GM13977 (cell line): Measurements from ENCODE around the gene SUSD2.
"Not testable (repeated sequence)": the region's sequence is repeated elsewhere in the genome, so short reads cannot be mapped to it uniquely, and the experiment has no call there.

Experiments
- DNase-seq: peaks from one replicate; pipeline ENCODE4 v3.0.0; 2012; ENCODE audit warnings: low spot score
- CTCF ChIP-seq: IDR thresholded peaks from 2 replicates; pipeline ENCODE4 v1.5.1; 2012; ENCODE audit warnings: mild to moderate bottlenecking, control low read depth; ENCODE audit not compliant: insufficient read depth; ENCODE audit errors: extremely low read depth, missing control alignments
- in situ Hi-C: fragments of 300-500 bp; cut with MboI; formaldehyde crosslinking; loops from one replicate; pipeline ENCODE4 v1.12.0; 2022; ENCODE audit warnings: low sequenced_read_pairs, low pct_unique_long_range_greater_than_20kb, mixed read lengths, inconsistent platforms; ENCODE audit not compliant: unreplicated experiment

The SUSD2 gene

GRCh38 chr22:24201681-24202614 lies 20.7 kb downstream of the SUSD2 start:
- no peak for TF ChIP-seq CTCF
- in situ Hi-C loops, result no loop called here
- no peak for DNase-seq

GRCh38 chr22:24203856-24204255 lies 22.6 kb downstream of the SUSD2 start:
- in situ Hi-C loops, result not testable (repeated sequence)

GRCh38 chr22:24205438-24206195 lies 24.3 kb downstream of the SUSD2 start:
- in situ Hi-C loops, result no loop called here
- no peak for TF ChIP-seq CTCF
- DNase-seq, result no peak

More at GRCh38 chr22:24203856-24204255, 22.6 kb downstream of the SUSD2 start:
- DNase-seq, result not testable (repeated sequence)

- in situ Hi-C loops, DNase-seq: not testable (repeated sequence)
Measured at GRCh38 chr22:24206460-24207263, 25.4 kb downstream of the SUSD2 start.

GRCh38 chr22:24207264-24208011 lies 26.2 kb downstream of the SUSD2 start:
- DNase-seq, result no peak
- in situ Hi-C loops, result no loop called here
- TF ChIP-seq CTCF, result no peak

- DNase-seq, result no peak
- in situ Hi-C loops, result no loop called here
- no peak for TF ChIP-seq CTCF
Measured at GRCh38 chr22:24208012-24208749, 26.9 kb downstream of the SUSD2 start.

- in situ Hi-C loops, result no loop called here
- TF ChIP-seq CTCF, result no peak
- DNase-seq, result no peak
Measured at GRCh38 chr22:24209016-24209415, 27.7 kb downstream of the SUSD2 start.
